ENCODE results near the gene FBXL7. TPM values are rescaled to one million over a fixed set of nuclear protein-coding genes. Genes with fewer than 3 reads are reported as not detected.

FBXL7 gene
- total and polyA plus RNA-seq, 4 donors = 0.24 to 1.4 (median 1.2) TPM

DNA sequence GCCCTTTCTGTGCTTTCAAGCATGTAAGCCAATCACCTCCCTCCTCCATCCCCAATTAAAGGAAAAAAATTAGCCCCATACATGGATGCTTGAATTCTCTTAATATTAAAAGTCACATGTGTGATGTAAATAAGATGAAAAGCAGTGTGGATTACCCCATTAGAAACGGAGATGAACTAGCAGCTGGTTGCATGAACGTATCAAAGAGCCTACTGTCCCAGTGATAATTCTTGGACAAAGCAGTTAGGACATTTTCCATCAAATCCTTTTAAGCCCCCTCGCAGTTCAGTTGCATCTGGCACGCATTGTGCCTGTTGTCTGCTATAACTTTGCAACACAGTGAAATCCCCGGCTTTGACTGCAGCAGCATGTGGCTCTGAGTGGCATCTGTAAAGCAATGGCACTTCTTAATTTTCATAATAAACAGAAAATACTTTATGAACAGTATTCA is 285.6 kb downstream of the FBXL7 start:
- Histone ChIP-seq H3K9me3 (ENCODE audit: control insufficient read depth in 4 of 4, low read length in 3 of 4) (no peaks in the 10 kb centered on the region), H3K36me3 (ENCODE audit: control insufficient read depth in 4 of 4, insufficient read depth in 3 of 4, low read depth in 1 of 4, low read length in 3 of 4) (no peaks in the 10 kb centered on the region), H3K4me3 (ENCODE audit: low read depth in 1 of 3, low read length in 3 of 3) (no peak overlapping the region), H3K27me3 (ENCODE audit: control insufficient read depth in 4 of 4, insufficient read depth in 4 of 4, low read length in 3 of 4) (no peaks in the 10 kb centered on the region), H3K27ac (ENCODE audit: low read depth in 1 of 2, low read length in 2 of 2) (no peak overlapping the region), H3K4me1 (ENCODE audit: control insufficient read depth in 4 of 4, insufficient read depth in 4 of 4, low read length in 3 of 4) (no peaks in the 10 kb centered on the region), H3K9ac (ENCODE audit: low read depth in 1 of 2, low read length in 2 of 2) (no peak overlapping the region)
- TF ChIP-seq FOXA1 (IDR thresholded peaks at IDR 0.05) = no peak
- TF ChIP-seq, protein P1, sequence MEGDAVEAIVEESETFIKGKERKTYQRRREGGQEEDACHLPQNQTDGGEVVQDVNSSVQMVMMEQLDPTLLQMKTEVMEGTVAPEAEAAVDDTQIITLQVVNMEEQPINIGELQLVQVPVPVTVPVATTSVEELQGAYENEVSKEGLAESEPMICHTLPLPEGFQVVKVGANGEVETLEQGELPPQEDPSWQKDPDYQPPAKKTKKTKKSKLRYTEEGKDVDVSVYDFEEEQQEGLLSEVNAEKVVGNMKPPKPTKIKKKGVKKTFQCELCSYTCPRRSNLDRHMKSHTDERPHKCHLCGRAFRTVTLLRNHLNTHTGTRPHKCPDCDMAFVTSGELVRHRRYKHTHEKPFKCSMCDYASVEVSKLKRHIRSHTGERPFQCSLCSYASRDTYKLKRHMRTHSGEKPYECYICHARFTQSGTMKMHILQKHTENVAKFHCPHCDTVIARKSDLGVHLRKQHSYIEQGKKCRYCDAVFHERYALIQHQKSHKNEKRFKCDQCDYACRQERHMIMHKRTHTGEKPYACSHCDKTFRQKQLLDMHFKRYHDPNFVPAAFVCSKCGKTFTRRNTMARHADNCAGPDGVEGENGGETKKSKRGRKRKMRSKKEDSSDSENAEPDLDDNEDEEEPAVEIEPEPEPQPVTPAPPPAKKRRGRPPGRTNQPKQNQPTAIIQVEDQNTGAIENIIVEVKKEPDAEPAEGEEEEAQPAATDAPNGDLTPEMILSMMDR (IDR thresholded peaks at IDR 0.05; ENCODE audit: low read depth, low read length, missing input control) = no peak
- TF ChIP-seq GABPA (IDR thresholded peaks at IDR 0.05 in 1 of 2, conservative IDR thresholded peaks at IDR 0.05 in 1 of 2) = no peak
- no peak for TF ChIP-seq NR2F2 (IDR thresholded peaks at IDR 0.05)
- TF ChIP-seq, protein P2, sequence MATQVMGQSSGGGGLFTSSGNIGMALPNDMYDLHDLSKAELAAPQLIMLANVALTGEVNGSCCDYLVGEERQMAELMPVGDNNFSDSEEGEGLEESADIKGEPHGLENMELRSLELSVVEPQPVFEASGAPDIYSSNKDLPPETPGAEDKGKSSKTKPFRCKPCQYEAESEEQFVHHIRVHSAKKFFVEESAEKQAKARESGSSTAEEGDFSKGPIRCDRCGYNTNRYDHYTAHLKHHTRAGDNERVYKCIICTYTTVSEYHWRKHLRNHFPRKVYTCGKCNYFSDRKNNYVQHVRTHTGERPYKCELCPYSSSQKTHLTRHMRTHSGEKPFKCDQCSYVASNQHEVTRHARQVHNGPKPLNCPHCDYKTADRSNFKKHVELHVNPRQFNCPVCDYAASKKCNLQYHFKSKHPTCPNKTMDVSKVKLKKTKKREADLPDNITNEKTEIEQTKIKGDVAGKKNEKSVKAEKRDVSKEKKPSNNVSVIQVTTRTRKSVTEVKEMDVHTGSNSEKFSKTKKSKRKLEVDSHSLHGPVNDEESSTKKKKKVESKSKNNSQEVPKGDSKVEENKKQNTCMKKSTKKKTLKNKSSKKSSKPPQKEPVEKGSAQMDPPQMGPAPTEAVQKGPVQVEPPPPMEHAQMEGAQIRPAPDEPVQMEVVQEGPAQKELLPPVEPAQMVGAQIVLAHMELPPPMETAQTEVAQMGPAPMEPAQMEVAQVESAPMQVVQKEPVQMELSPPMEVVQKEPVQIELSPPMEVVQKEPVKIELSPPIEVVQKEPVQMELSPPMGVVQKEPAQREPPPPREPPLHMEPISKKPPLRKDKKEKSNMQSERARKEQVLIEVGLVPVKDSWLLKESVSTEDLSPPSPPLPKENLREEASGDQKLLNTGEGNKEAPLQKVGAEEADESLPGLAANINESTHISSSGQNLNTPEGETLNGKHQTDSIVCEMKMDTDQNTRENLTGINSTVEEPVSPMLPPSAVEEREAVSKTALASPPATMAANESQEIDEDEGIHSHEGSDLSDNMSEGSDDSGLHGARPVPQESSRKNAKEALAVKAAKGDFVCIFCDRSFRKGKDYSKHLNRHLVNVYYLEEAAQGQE (IDR thresholded peaks at IDR 0.05) = no peak
- TF ChIP-seq JUND (IDR thresholded peaks at IDR 0.05) = no peak
- TF ChIP-seq RXRA (IDR thresholded peaks at IDR 0.05) = no peak
- no peak for TF ChIP-seq HNF4A (conservative IDR thresholded peaks at IDR 0.05)
- TF ChIP-seq RAD21 (IDR thresholded peaks at IDR 0.05) = no peak
- WGBS = 84% methylated on average over 5 of the region's 5 CpGs
- DNase-seq (ENCODE audit: low spot score) = no peak

DNA sequence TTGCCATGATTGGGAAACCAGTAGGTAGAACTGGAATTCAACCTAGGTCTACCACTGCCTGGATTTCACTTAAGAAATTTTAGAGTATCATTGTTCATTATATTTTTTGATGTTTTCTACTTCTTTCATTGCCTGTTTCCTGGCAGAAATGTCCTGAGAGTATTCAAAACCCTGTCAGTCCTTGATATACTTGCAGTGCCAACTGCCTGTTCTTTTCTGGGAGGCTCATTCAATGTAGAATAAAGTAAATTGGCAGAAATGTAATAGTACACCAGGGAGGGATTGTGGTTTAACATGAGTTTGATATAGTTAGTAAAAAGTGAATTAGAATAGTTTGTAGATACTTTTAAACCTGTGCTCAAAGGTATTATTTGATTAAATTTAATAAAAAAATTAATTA is 286.3 kb downstream of the FBXL7 start:
- no peak for DNase-seq (ENCODE audit: low spot score)
- H3K36me3 ChIP-seq (ENCODE audit: control insufficient read depth in 4 of 4, insufficient read depth in 3 of 4, low read depth in 1 of 4, low read length in 3 of 4) = no peaks in the 10 kb centered on the region
- H3K4me3 ChIP-seq (ENCODE audit: low read depth in 1 of 3, low read length in 3 of 3) = no peak overlapping the region
- no peaks in the 10 kb centered on the region for H3K27me3 ChIP-seq (ENCODE audit: control insufficient read depth in 4 of 4, insufficient read depth in 4 of 4, low read length in 3 of 4)
- H3K27ac ChIP-seq (ENCODE audit: low read depth in 1 of 2, low read length in 2 of 2) = no peak overlapping the region
- H3K4me1 ChIP-seq (ENCODE audit: control insufficient read depth in 4 of 4, insufficient read depth in 4 of 4, low read length in 3 of 4) = no peaks in the 10 kb centered on the region
- no peaks in the 10 kb centered on the region for H3K9me3 ChIP-seq (ENCODE audit: control insufficient read depth in 4 of 4, low read length in 3 of 4)
- no peak overlapping the region for H3K9ac ChIP-seq (ENCODE audit: low read depth in 1 of 2, low read length in 2 of 2)
- TF ChIP-seq, protein P3, sequence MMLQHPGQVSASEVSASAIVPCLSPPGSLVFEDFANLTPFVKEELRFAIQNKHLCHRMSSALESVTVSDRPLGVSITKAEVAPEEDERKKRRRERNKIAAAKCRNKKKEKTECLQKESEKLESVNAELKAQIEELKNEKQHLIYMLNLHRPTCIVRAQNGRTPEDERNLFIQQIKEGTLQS (IDR thresholded peaks at IDR 0.05) = no peak
- TF ChIP-seq GABPA (IDR thresholded peaks at IDR 0.05 in 1 of 2, conservative IDR thresholded peaks at IDR 0.05 in 1 of 2) (no peak), SP1 (IDR thresholded peaks at IDR 0.05) (no peak), TAF1 (conservative IDR thresholded peaks at IDR 0.05) (no peak), HNF4G (IDR thresholded peaks at IDR 0.05) (no peak), EGR1 (IDR thresholded peaks at IDR 0.05; ENCODE audit: low read depth in 2 of 2) (no peak), FOXA2 (IDR thresholded peaks at IDR 0.05) (no peak), HNF4A (conservative IDR thresholded peaks at IDR 0.05) (no peak), RXRA (IDR thresholded peaks at IDR 0.05) (no peak), RAD21 (IDR thresholded peaks at IDR 0.05) (no peak), JUND (IDR thresholded peaks at IDR 0.05) (no peak), FOXA1 (IDR thresholded peaks at IDR 0.05) (no peak), YY1 (IDR thresholded peaks at IDR 0.05) (no peak), NR2F2 (IDR thresholded peaks at IDR 0.05) (no peak)
- TF ChIP-seq, protein P4, sequence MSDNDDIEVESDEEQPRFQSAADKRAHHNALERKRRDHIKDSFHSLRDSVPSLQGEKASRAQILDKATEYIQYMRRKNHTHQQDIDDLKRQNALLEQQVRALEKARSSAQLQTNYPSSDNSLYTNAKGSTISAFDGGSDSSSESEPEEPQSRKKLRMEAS (IDR thresholded peaks at IDR 0.05) = no peak
- TF ChIP-seq, protein P1 (IDR thresholded peaks at IDR 0.05; ENCODE audit: low read depth, low read length, missing input control) = no peak
- TF ChIP-seq, protein P2 (IDR thresholded peaks at IDR 0.05) = no peak
- TF ChIP-seq, protein P5, sequence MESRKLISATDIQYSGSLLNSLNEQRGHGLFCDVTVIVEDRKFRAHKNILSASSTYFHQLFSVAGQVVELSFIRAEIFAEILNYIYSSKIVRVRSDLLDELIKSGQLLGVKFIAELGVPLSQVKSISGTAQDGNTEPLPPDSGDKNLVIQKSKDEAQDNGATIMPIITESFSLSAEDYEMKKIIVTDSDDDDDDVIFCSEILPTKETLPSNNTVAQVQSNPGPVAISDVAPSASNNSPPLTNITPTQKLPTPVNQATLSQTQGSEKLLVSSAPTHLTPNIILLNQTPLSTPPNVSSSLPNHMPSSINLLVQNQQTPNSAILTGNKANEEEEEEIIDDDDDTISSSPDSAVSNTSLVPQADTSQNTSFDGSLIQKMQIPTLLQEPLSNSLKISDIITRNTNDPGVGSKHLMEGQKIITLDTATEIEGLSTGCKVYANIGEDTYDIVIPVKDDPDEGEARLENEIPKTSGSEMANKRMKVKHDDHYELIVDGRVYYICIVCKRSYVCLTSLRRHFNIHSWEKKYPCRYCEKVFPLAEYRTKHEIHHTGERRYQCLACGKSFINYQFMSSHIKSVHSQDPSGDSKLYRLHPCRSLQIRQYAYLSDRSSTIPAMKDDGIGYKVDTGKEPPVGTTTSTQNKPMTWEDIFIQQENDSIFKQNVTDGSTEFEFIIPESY (IDR thresholded peaks at IDR 0.05) = no peak

All from liver (tissue), 9 donors.